H1 (cell line): ENCODE results near the gene RIT2. TPM values are rescaled to one million over a fixed set of nuclear protein-coding genes. Genes with fewer than 3 reads are reported as not detected.
A peak's percentile ranks its signal among the peaks of the same experiment; 100 is the strongest.

Source experiments
- ATF2 ChIP-seq: IDR thresholded peaks from 2 replicates; pipeline ENCODE4 v1.6.1; 2012; ENCODE audit warnings: low read length, inconsistent platforms
- CHD7 ChIP-seq: fragments of 300-600 bp; sonication (generic); IDR thresholded peaks from 2 replicates; pipeline ENCODE4 v1.7.1; 2012; ENCODE audit warnings: low read length, moderate library complexity, mild to moderate bottlenecking, inconsistent platforms; ENCODE audit not compliant: insufficient replicate concordance
- FOSL1 ChIP-seq: IDR thresholded peaks from 2 replicates; pipeline ENCODE4 v1.6.1; 2011; ENCODE audit warnings: mild to moderate bottlenecking, low read depth, low read length, moderate library complexity; ENCODE audit not compliant: insufficient read depth
- PHF8 ChIP-seq: fragments of 200-600 bp; sonication (generic); conservative IDR thresholded peaks from 2 replicates; pipeline ENCODE4 v1.7.1; 2012; ENCODE audit warnings: low read depth, mild to moderate bottlenecking, inconsistent platforms, low read length, moderate library complexity
- POLR2A ChIP-seq, 2 experiments: IDR thresholded peaks; 1 replicate in 1 of 2; 2 replicates in 1 of 2; pipeline ENCODE4 v1.6.1; 2011; ENCODE audit warnings: low read depth in 2 of 2, low read length in 2 of 2, mild to moderate bottlenecking in 2 of 2; ENCODE audit errors: control extremely low read depth in 1 of 2
- POLR2AphosphoS5 ChIP-seq: IDR thresholded peaks from 2 replicates; pipeline ENCODE4 v1.6.1; 2011; ENCODE audit warnings: low read depth, low read length
- RBBP5 ChIP-seq: IDR thresholded peaks from 2 replicates; pipeline ENCODE4 v1.7.1; 2012; ENCODE audit warnings: low read depth, mild to moderate bottlenecking, inconsistent platforms, low read length, moderate library complexity, borderline replicate concordance
- RFX5 ChIP-seq: IDR thresholded peaks from 2 replicates; pipeline ENCODE4 v1.6.1; 2011; ENCODE audit warnings: low read depth, low read length, improper control_type of control experiment, borderline replicate concordance
- YY1 ChIP-seq: IDR thresholded peaks from 2 replicates; pipeline ENCODE4 v1.6.1; 2011; ENCODE audit warnings: low read depth, mild to moderate bottlenecking, low read length
- polyA plus RNA-seq, 7 experiments: library from polyadenylated mRNA; depleted of rRNA in 3 of 7; stranded (reverse) in 5 of 7; unstranded in 2 of 7; fragments of >200 nt in 5 of 7; fragments of 200-250 nt in 2 of 7; gene quantifications; 1 replicate in 5 of 7; 2 replicates in 1 of 7; 4 replicates in 1 of 7; pipeline versions ENCODE4 v1.2.1 to v1.2.3, GENCODE V29; 2011 to 2013; ENCODE audit warnings: missing spikeins in 2 of 7, mixed read lengths in 2 of 7
- total RNA-seq: library from RNA; stranded (reverse); fragmentation: NEBNext Ultra II Directional; extraction: Animal tissue kit (Norgen Biotek cat#: 25700); gene quantifications from 2 replicates; pipeline ENCODE4 v1.2.1, GENCODE V29; 2021

Gene RIT2
- total and polyA plus RNA-seq, 2 of the 8 experiments (the other 6 are each of a cell fraction or from before 2014, with no cell fraction given): 0.67 to 3.2 TPM

- no peak for TF ChIP-seq CHD7
- peak in 1 of 2 experiments; percentile 52; a peak in 2 of 3 replicates for TF ChIP-seq POLR2A (IDR thresholded peaks at IDR 0.05; ENCODE audit: control extremely low read depth in 1 of 2, low read depth in 2 of 2, low read length in 2 of 2)
- TF ChIP-seq RFX5: no peak
- no peak for TF ChIP-seq PHF8
- TF ChIP-seq ATF2: no peak
- TF ChIP-seq POLR2AphosphoS5: peak; percentile 38; the same call in 1 of the 2 replicates
- TF ChIP-seq FOSL1: no peak
- TF ChIP-seq RBBP5: no peak
- no peak for TF ChIP-seq YY1
Observed at GRCh38 chr18:42743373-42744138, 371.9 kb downstream of the RIT2 start (continued).
